ENCODE results near the gene JOSD1. TPM values are rescaled to one million over a fixed set of nuclear protein-coding genes. Genes with fewer than 3 reads are reported as not detected.
A peak's percentile ranks its signal among the peaks of the same experiment; 100 is the strongest.

Gene JOSD1
- total RNA-seq (10 to 100 TPM; 13.7 to 37.3 (median 21.8) TPM), polyA plus RNA-seq (10 to 100 TPM in 1 of 2 donors, 1 to 10 TPM in 1; 9.6 to 24.2 TPM)
- long read RNA-seq, donor 1, transcript JOSD1-207 (2 exons, 467 nt): major isoform, 21 of 34 reads
- long read RNA-seq, donor 1, partial matches to known transcripts: 0 of 34 reads
- long read RNA-seq, donor 1, other reads (novel, unspliced or antisense): 13 of 34 reads
- long read RNA-seq, donor 2, transcript JOSD1-207 (2 exons, 467 nt): major isoform, 31 of 39 reads
- long read RNA-seq, donor 2, partial matches to known transcripts: 1 of 39 reads
- long read RNA-seq, donor 2, other reads (novel, unspliced or antisense): 7 of 39 reads
- long read RNA-seq, donor 3, transcript JOSD1-201 (4 exons, 3,648 nt): minor isoform, 13 of 304 reads
- long read RNA-seq, donor 3, transcript JOSD1-207 (2 exons, 467 nt): major isoform, 264 of 304 reads
- long read RNA-seq, donor 3, partial matches to known transcripts: 2 of 304 reads
- long read RNA-seq, donor 3, other reads (novel, unspliced or antisense): 25 of 304 reads

GRCh38 chr22:38700789-38701628, at the start of gene JOSD1:
JOSD1 (minus strand) TSS chr22:38700943; CDS start chr22:38699987, 956 bp downstream.
- DNase-seq (peak; percentile 95 to 97), ATAC-seq (peak; percentile 41 to 71 (median 62))
- peak within 1 kb of the TSS; percentile 53 to 96 (median 78) for H3K4me3 ChIP-seq
- peaks cover 0 to 4% (median 0%) of the 10 kb centered on the region in 9 donors for H3K36me3 ChIP-seq
- no peaks in the 10 kb centered on the region for H3K27me3 ChIP-seq
- TF ChIP-seq CTCF (IDR thresholded peaks at IDR 0.05): peak in 2 of 9 donors; percentile 21 to 33
- peak within 1 kb of the TSS; percentile 94 to 99 (median 98) for H3K27ac ChIP-seq
- intact Hi-C loops (cut with DNase I): loop anchor here in 1 of 10 donors (10.0 kb wide), 2 partner anchors 54 to 196 kb away; partner anchors contain the start of genes DDX17 and SUN2
- no peaks in the 10 kb centered on the region for H3K9me3 ChIP-seq
- peaks cover 33 to 59% (median 54%) of the 10 kb centered on the region in 9 donors for H3K4me1 ChIP-seq
- 1% methylated on average over 62 to 94 of the region's 94 CpGs for WGBS, 2 donors

DNA sequence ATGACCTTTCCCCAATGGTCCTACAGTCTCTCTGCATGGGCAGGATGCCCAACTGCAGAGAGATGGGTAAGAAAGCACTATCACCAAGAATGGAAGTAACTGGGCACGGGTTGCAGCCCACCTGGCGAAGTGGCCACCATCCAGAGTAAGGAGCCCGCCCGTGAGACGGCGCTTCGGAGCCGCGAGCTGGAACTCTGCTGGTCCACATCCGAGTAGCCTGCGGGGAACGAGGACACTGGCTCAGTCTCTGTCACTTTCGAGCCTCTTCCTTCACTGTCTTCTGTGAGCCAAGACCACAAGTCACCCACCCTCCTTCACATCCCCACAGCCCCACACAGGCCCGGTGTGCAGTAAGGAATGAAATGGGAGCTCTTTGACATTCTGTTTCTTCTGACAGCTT, 49.4 kb upstream of the JOSD1 start:
- intact Hi-C loops (cut with DNase I): loop anchor here in 4 of 10 donors (5.0 to 10.0 kb wide), 3 partner anchors 33 to 45 kb away; partner anchors contain the start of genes GTPBP1 (in 3 of the 4) and JOSD1 (in 1 of the 4)
- Histone ChIP-seq H3K9me3 (no peaks in the 10 kb centered on the region), H3K36me3 (peaks cover 8 to 86% (median 70%) of the 10 kb centered on the region in 9 donors), H3K27me3 (no peaks in the 10 kb centered on the region), H3K4me1 (peaks cover 0 to 48% (median 20%) of the 10 kb centered on the region in 9 donors), H3K27ac (peak overlapping the region in 1 of 10 donors; percentile 97), H3K4me3 (no peak overlapping the region)
- no peak for ATAC-seq
- no peak for DNase-seq
- WGBS, 2 donors: 96 to 97% methylated on average over 14 of the region's 14 CpGs
- TF ChIP-seq CTCF (IDR thresholded peaks at IDR 0.05): no peak

- ATAC-seq (no peak), DNase-seq (no peak)
- peaks cover 0 to 35% (median 5%) of the 10 kb centered on the region in 9 donors for H3K4me1 ChIP-seq
- peaks cover 8 to 100% (median 84%) of the 10 kb centered on the region in 9 donors for H3K36me3 ChIP-seq
- no peaks in the 10 kb centered on the region for H3K9me3 ChIP-seq
- no peak overlapping the region for H3K4me3 ChIP-seq
- WGBS, 2 donors: 85 to 88% methylated on average over 14 of the region's 14 CpGs
- no peaks in the 10 kb centered on the region for H3K27me3 ChIP-seq
- H3K27ac ChIP-seq: peak overlapping the region in 1 of 10 donors; percentile 20
- no peak for TF ChIP-seq CTCF (IDR thresholded peaks at IDR 0.05)
- intact Hi-C loops (cut with DNase I): no loop called here
Measured at GRCh38 chr22:38748487-38749136, 47.9 kb upstream of the JOSD1 start.

Measured in heart right ventricle (tissue), 16 donors.